Activated CD4-positive, alpha-beta T cell treated with anti-CD3 and anti-CD28 coated beads, Interleukin-2, Interleukin-4, amounts not matched to agents 100 ng/mL and 50 ng/mL, durations not matched to agents 16 hours and 8 hours (primary cell): ENCODE measurements around the gene EIPR1.

Source experiments
- DNase-seq: peaks from one replicate; pipeline ENCODE4 v3.0.0-alpha.2; 2020; ENCODE audit warnings: low spot score

EIPR1 gene

DNA sequence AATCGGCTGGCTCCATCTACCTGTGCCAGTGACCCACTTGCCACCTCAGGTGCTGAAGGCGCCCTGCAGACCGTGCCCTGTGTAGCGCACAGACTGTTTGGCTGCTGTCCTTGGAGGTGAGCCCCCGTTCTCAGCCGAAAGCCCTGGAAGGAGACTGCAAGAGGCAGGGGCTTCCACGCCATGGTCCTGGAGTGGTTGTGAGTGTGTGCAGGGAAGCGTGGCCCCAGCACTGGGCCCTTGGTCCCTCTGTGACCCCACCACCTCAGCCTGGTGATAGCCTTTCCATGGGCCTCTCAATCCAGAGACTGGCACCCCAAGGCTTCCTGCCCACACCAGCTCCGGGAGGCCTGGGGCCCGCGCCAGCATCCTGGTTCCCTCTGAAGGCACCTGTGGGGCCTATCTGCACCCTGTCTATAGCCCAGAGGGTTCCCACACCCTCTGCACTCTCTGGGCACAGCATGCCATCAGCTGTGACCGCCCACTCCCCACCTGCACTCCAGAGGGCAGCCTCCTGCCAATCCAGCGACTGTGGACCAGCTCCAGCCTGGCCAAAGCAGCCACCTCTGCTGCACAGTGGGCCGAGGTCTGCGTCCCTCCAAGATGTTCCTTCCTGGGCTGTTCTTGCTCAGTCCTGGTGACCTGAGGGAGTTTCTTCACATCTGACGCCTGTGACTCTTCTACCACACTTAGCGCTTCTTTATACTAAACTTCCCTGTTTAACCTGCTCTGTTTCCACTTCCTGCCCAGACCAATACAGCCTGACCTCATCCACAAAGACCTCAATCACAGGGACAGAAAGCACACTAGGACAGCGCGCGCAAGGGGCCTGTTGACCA is 109.5 kb downstream of the EIPR1 start:
- DNase-seq = no peak

DNA sequence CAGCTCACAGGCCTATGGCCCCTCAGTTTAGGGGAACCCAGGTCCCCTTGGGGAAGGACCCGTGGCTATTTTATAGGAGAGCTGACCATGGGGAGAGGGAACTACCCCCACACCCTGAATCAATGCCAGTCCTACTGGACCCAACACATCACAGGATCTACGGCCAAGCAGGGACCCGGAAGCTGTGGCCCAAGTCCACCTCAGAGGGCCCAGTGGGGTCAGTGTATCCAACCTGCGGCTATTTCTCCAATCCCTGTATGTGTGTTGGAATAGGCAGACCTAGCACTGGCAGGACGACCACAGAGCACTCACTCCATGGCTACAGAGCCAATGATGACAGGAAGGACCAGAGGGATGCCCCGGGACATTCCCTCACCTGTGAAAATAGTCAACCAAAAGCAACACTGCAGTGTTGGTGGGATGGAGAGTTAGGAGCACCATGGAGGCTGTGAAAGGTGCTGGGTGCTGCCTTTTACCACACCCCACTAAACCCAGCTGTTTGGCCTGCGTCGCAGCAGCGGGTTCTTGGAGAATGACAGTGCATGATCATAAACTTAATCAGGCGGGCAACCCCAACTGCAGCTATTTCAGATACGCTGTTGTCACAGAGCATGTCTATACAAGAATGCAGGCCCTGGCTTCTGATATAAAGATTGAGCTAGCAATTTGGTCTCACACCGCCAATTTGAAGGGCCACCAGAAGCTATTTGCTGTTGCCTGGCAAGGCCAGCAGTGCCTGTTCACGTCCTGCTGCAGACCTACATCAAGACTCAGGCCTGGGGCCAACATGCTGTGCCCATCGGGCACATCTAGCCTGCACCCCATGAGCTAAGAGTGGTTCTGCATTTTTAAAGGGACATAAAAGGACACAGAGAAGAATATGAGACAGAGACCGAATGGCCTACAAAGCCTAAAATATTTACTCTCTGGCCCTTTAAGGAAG is 110.4 kb downstream of the EIPR1 start:
- no peak for DNase-seq

DNA sequence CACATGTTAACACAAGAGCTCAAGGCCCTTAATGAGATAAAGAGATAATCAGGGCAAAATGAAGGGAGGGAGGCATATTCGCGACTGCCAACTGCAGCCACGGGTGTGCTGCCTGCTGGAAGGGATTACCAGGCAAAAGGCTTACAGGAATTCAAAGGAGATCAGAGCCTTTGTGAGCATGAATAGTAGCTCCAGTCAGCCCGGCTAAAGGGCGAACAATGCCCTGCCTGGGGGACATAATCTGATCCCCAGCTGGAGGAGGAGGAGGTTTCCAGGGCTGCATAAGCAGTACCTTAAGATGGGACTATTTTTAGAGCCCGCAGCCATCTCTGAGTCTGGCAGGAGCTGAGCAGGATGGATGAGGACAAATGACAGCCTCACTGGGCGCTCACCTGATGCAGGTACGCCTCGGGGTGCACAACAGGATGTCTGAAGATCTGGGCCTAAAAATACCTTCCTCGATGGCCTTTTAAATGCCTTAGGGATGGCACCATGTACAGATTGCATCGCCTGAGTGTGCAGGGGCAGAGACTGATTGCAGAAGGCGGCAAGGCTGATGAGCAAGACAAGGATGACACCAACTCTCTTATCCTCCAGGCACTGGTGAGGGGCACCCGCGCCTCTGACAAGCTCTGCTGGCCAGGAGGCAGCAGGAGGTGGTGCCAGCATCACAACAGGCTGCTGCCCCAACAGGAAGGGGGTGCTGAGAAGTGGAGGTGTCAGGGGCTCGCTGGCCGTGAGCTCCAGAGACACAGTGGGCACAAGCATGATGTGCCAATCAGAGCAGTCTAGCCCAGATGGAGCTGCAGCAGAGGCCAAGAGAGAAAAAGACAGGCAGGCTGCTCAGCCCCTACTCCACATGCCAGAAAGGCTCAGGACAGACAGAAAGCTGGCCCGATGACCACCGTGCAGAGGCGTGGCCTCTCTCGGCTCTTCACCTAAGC is 111.4 kb downstream of the EIPR1 start:
- DNase-seq = no peak

DNA sequence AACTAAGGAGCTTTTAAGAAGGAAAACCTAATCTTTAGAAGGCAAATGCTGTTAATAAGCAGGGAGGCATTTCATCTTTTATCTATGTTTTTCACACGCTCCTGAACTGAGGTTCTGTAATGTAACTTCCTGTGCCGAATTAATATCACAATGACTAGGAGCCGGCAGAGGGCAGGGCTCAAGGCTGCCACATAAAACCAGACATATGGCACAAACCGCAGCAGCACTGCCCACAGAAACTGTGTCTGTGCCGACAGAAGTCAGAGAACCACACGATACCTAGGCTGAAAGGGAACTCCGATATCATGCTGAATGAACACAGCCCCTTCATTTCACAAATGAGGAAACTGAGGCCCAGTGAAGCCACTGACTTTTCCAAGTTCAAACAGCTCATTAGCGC is 112.1 kb downstream of the EIPR1 start:
- DNase-seq = no peak

DNA sequence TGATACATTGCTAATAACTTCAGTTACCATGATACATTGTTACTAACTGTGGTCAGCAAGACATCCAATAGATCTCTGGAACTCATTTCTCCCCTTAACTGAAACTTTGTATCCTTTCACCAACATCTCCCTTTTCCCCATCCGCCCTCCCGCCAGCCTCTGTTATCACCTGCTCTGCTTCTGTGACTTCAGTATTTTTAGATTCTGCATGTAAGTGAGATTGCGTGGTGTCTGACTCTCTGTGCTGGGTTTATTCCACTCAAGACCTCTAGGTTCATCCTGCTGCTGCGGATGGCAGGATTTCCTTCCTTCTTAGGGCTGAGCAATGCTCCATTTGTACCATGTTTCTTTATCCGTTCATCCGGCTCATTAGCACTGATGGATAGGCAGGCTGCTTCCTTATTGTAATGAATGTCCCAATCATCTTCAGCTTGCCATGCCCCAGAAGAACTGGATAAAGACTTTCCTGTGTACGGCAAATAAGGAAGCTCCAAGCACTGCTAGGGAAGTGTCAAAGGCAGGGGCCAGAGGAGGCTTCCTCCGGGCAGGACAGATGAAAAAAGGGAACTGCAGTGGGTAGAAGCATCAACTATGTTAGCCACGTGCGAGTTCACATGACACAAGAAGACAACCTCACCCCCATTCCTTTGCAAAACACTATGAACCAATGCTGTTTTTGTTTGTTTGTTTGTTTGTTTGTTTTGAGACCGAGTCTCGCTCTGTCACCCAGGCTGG is 113.4 kb downstream of the EIPR1 start:
- DNase-seq = no peak

- no peak for DNase-seq
These were observed 114.1 kb downstream of the EIPR1 start for GRCh38 chr2:3263487-3263886.

DNA sequence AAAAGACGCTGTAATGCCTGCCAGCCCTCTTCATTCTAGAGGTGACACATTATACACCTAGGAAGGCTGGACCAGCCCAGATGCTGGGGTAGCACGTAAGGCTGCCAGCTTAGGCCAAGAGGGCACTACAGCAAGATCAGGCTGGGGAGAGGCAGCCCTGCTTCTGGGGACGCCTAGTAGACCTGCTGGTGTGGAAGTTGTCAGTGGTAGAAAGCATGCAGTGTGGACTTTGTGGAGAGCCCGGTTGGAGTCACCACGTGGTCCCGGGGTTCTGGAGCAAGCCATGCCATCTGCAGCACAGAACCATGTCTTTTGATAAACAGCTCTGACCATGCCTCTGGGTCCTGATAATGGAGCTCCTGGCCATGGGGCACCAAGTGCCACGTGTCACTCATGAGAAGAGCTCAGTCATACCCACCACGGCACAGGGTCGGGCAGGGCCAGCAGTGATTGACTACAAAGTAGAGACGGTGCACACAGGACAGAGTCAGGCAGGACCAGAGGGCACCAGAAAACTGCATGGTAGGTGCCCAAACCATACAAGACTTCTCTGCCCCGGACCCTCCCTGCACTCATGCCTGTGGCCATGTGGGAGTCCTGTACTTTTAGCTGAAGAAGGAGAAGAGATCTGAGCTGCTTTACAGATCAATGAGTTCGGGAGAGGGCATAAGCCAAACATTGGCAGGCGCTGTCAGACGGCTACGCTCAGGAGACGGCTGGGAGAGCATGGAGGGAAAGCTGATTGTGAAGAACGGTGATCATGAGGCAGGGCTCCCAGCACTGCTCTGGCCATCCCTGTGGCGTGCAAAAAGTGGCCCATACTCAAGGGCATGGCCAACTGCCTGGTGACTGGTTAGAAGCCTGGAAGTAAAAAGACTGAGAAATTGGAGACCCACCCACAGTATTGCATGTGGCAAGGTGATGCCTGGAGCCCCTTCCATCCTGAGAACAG is 114.9 kb downstream of the EIPR1 start:
- DNase-seq = no peak

- no peak for DNase-seq
These were observed 116.1 kb downstream of the EIPR1 start for GRCh38 chr2:3261511-3261910.

DNA sequence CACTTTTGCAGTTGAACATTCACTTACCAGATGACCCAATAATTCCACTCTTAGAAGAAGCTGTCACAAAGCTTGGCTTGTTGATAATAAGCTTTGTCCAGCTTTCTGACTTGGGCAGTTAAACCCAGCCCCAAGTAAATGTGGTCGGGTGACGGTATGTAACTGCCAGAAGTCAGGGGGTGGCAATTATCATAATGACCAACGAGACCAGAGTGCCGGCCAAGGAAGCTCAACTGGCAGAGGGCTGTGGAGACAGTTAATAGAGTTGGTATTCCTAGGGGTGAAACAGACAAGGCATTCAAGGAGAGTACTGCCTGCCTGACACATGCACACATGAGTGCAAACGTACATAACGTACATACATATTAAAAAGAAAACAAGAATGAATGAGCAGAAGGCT is 116.7 kb downstream of the EIPR1 start:
- DNase-seq = no peak

- DNase-seq = no peak
These were observed 119.8 kb downstream of the EIPR1 start for GRCh38 chr2:3257826-3258225.

DNA sequence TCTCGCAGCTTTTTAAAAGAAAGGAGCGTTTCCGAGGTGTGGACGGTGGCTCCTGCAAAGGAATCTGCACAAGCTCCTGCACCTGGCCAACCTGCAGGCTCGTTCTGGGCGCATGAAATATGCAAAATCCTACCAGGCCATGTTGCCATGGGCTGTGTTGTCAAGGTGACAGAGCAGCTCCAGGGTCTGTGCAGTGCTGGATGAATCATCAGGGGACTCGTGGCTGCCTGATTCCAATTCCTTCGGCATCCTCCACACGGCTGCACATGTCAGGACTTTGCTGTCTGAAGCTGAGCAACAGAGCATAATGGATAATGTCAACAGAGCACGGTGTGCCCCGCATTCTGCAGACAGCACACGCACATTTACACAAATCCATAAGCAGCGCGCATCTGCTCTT is 120.5 kb downstream of the EIPR1 start:
- no peak for DNase-seq

GRCh38 chr2:3256605-3257004 is 121.0 kb downstream of the EIPR1 start:
- no peak for DNase-seq

DNA sequence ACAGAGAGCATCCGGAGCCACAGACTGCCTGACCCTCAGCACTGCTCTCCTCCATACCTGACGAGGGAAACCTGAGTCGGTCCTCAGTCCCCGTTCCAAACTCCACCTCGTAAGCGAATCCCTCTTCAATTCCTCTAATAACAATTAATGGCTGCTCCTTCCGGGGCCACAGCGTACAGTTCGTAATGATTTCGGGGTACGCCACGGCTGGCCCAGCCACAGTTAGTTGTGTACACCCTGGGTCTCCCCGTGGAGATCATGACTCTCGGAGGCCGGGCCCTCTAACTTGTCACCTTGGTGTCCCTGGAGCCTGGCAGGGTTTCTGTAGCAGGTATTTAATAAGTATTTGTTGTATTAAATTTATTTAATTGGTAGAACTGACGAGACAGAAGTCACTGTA is 121.5 kb downstream of the EIPR1 start:
- no peak for DNase-seq

DNA sequence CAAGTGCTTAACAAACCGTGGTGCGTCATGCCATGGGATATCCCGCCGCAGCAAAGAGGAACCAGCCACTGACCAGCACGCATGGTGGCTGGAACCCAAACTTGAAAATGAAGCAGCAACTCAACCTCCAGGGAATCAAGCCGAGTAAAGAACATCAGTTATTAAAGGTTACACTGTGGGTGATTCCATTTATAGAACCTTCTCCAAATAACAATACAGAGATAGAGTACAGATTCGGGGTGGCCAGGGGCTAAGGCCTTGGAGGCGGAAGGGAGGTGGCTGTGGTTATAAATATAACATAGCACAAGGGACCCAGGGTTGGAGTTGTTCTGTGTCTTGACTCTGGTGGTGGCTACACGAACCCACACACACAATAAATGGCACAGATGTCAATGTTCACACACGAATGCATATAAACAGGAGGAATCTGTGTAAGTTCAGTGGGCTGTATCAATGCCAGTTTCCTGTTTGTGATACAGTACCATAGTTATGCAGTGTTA is 123.1 kb downstream of the EIPR1 start:
- DNase-seq = no peak

- no peak for DNase-seq
These were observed 123.6 kb downstream of the EIPR1 start for GRCh38 chr2:3253913-3254441.

DNA sequence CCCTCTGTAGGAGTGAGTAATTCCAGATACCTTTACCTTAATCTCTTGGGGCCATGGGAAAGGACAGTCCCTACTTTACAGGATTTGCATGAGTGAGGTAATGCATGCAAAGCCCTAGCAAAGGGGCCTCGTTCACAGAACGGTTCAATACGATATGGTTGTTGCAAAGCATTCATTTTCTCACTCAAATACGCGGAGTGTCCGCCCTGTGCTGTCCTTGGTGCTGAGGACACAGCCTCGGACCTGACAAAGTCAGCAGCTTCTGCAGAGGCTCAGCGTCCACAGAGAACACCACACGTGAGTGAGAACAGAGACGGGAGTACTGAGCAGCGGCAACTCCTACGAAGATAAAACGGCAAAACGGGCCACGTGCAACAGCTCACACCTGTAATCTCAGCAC is 125.7 kb downstream of the EIPR1 start:
- no peak for DNase-seq

DNA sequence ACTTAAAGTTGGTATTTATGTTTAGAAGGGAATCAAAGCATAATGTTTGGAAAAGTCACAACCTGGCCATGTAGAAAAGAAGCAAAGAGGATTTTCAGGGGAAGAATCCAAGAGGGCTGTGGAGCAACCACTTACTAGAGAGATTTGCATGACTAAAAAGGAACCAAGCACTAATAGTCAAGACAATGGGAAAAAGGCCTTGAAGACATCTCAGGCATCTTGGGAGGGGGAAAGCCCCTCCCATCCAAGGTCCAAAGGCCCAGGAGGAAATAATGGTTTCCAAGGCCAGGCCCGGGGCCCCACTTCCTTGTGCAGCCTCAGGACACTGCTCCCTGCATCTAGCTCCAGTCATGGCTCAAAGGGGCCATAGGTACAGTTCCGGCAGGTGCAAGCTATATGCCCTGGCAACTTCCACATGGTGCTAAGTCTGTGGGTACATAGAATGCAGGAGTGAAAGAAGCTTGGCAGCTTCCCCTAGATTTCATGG is 128.1 kb downstream of the EIPR1 start:
- no peak for DNase-seq

DNA sequence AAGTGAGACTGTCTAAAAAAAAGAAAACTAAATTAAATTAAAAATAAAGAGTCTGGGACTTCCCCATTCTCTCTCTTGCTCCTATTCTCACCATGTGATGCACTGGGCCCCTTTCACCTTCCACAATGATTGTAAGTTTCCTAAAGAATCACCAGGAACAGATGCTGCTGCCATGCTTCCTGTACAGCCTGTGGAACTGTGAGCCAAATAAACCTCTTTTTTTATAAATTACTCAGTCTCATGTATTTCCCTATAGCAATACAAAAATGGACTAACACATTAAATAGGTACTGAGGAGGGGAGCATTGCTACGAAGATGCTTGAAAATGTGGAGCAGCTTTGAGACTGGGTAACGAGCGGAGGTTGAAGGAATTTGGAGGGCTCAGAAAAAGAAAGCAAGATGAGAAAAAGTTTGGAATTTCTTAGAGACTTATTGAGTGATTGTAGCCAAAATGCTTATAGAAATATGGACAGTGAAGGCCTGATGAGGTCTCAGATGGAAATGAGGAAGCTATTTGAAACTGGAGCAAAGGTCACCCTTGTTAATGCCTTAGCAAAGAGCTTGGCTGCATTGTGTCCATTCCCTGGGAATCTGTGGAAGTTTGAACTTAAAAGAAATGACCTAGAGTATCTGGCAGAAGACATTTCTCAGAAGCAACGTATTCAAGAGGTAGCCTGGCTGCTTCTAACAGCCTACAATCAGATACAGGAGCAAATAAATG is 128.7 kb downstream of the EIPR1 start:
- DNase-seq = no peak
